Activated gamma-delta T cell treated with anti-CD3 and anti-CD28 coated beads, Interleukin-2, amount 50 U/mL, for 16 hours (primary cell): ENCODE measurements around the gene PIK3R5.

Experiments
- DNase-seq: peaks from one replicate; pipeline ENCODE4 v3.0.0-alpha.2; 2020; ENCODE audit warnings: low read depth

Gene PIK3R5

DNA sequence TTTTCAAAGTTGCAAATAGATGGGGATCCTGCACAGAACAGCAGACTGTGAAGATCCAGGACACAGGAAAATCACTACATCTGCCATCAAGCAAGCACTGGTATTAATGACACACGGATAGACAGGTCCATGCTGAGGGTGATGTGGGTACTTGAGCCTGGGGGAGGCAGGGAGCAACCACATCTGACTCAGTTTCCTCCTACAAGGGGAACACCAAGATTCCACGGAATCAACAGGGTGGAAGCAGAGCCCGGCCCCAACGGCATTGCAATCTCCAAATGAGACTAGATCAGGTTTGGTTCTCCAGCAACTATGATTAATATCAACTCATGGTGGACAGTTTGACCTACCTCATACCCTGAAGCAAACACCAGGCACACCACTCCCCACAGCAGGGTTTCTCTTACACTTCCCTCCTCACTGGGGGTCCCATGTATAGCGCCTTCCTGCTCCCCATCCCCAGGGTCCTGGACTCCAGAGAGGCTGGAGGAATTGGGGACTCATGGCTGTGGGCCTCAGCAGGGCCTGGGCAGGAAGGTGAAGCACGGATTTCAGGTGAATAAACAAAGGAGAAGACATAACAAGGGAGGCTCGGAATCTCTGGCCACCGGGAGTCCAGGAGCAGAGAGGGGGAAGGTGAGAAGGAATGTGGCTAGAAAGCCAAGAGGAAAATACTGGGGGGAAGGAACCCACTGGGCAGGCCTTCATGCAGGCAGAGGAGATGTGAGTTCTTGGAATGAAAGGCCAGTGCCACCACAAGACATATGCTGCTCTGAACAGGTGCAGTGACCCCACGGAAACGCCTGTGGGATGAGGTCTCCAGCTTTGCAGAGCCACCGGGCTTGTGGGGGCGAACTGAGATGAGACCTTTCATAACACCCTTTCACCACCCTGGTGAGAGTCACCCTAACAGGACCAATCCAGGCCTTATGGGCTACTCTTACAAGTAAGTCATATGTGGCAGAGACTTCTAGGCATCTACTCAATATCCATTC, 68.6 kb downstream of the PIK3R5 start:
- no peak for DNase-seq

DNA sequence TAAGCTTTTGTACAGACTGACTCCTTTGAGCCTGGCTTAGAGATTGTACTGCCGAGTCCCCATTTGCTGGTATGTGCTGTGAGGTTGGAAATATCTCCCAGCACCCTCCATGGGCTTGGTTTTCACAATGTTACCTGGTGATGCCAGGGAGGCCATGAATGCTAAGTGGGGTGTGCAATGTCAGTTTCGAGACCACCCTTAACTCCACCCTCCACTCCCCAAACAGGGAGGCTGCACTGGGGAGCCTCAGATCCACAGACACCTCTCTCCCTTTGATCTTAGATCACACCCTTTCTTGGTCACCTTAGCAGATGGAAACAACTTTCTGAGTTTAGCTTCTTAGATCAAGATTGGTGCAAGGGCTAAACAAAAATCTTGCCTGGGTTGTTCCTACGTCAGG, 69.4 kb downstream of the PIK3R5 start:
- no peak for DNase-seq

DNA sequence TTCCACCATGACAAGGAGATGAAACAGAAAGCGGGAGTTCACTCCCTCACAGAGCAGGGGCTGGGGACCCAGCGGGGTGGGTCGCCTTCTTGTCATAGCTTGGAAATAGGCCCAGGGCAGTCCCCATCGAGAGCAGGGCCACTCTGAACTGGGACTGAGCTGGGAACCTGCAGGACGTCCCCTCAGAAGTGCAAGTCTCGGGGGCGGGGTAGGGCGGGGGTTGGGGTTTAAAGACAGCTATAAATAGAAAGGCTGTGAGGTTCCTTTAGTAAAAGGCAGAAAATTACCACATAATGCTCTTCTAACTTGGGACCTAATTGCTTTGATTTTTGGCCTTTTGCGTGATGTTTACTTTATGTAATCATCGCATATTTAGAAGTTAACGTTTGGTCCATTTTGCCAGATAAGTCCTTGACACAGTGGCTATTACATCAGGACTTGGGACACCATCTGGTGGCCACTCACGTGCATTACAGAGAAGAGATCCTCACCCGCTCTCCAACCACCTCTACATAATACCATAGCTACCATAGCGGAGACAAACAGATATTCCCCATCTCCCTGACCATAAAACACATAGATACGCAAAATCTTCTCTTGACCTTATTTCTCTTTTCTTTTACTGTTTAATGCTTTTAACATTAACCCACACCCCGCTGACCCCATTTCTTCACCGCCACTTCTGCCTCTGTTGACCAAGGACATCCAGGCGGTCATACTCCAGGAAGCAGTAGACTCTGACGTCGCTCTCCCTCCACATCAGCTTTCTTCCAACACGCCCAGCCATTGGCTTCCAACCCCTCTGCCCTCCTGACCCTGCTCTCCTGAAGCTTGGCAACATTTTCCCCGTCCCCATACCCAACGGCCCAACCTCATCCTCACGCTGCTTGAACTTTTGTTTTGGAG, 70.6 kb downstream of the PIK3R5 start:
- DNase-seq = peak; percentile 22

DNA sequence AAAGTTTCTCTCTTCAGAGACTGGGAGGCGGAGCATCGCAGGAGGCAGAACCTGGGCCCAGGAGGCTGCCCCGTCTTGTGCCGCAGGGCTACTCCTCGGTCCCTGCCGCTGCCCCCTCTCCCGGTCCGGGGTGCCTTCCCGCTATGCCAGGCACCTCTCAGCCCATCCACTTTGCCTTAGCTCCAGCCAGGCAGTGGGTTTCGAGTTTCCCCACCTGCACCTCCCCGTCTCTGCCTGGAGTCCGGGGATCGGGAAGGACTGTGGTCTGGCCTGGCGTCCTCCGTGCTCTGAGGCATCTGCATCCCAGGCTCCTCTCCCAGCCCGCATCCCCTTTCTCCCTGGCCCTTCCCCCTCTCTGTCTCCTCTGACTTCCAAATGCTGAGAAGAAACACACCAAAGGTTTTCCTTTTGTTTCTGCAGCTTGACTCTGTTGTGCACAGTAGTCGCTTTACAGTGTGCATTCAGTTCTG, 71.3 kb downstream of the PIK3R5 start:
- no peak for DNase-seq

DNA sequence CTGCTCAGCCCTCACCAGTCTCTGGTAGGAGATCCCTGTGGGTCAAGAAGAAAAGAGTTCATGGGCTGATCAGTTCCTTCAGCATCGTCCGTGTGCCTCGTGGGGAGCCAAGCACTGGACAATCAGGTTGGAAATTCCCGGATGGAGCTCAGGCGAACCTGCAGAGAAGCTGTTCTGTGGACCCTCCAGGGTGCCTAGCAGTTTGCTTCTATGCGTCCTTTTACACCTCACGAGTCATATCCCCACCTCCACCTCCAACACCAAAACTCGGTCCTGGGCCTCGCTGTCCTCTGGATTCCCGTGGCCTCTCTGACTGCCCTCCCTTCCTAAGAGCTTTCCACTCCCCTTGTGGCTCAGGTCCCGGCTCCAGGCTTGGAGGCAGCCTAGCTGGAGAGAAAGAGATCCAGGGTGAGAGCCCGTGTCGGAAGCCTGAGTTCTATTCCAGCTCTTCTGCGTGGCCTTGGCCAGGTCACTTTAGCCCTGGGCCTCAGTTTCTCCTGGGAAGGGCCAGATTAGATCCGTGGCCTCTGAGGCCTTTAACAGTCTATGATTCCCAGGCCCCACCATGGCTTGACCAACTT, 71.8 kb downstream of the PIK3R5 start:
- DNase-seq = no peak

DNA sequence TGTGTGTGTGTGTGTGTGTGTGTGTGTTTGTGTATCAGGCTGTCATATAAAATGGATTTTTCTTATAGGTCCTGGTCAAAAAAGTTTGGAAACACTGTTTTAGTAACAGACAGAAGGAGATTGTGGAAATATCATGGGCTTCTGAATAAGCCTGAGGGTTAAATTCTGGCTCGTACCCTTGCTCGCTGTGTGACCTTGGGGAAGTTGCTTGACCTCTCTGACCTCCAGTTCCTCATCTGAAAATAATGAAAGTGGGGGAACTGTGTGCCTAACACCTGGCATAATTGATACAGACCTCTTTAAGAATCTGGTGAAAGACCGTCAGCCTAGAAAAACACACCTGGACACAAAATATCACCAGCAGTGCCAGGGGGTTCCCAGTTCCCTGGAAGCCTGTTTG, 72.4 kb downstream of the PIK3R5 start:
- no peak for DNase-seq

DNA sequence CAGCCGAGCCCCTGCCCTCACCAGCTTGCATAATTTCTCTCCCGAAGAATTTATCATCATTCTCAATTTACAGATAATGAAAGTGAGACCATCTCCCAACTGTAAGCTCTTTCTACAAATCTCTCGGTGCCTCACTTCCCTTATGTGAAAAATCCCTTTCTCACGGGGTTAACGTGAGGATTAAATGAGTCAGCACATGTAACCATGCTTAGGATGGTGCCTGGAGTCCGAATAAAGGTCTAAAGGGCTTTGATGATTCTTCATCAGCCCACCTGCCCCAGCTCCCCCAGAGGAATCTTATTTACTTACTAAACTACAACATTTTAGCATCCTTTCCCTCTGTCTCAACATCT, 73.2 kb downstream of the PIK3R5 start:
- no peak for DNase-seq

DNA sequence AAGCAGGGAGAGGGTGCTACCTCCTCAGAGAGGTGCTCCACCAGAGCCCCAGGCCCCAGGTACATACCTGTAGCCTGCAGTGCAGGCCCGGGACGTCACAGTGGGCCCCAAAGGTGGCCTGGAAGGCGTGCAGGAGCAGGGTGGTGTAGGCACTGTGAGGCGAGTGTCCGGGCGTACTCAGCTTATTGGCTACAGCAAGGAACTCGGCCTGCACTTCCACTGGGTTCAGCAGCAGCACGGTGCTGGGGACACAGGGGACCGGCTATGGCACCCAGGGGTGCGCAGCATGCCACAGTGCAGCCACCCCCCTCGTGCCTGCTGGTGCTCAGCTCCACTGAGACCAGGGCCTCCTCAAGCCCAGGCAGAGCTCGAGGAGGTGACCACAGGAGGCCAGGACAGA, 74.8 kb downstream of the PIK3R5 start:
- DNase-seq = no peak

DNA sequence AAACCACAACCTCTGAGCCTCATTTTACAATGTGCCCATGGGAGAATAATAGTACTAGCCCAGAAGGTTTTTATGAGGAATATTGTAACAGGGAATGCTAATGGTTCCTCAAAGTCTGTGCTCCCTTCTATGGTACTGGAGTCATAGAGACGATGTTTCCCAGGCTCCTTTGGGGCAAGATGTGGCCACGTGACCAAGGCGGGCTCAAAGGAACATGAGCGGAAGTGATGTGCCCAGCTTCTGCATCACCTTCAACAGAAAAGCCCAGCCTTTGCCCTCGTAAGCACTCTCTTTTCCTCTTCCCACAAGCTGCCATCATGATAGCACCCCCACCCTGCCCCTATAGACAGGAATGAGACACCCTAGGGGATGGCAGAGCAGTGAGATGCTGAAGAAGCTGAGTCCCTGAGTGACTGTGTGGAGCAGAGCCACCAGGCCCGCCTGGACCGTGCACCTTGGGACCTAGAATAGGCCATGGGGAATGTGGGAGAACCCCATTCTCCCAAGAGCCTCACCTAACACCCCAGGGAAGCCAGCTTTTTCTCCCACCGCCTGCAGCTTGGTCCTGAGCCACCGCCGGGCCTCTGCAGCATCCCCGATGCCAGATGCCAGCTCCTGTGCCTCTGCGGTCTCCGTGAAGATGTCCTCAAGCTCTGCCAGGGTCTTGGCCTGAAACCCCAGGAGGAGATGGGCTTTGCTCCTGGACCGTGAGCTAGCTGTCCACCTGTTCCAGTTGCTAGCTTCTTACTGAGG, 75.9 kb downstream of the PIK3R5 start:
- no peak for DNase-seq

DNA sequence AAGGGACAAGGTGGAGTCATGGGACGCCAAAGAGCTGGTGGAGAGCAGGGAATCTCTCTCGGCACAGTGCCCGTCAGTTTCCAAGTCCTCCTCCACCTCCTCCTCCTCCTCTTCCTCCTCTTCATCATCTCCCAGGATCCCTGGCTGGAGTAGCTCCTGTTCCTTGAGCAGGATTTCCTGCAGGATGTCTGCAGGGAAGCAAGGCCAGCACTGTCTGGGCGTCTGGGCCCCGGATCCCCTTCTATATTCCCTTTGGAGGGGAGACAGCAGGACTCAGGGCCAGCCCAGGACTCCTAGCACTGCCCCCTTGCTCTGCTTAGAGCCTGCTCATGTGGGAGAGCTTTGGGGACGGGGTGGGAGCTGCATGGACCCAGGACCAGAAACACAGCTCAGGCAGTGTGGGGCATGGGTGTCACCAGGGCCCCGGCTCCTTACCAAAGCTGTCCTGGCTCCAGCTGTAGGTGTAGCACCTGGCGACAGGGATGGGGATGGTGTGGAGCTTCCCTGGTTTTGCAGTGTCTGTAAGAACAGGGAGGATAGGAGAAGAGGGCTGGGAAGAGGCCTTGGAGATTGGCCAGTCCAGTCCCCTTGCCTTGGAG, 76.7 kb downstream of the PIK3R5 start:
- no peak for DNase-seq

DNA sequence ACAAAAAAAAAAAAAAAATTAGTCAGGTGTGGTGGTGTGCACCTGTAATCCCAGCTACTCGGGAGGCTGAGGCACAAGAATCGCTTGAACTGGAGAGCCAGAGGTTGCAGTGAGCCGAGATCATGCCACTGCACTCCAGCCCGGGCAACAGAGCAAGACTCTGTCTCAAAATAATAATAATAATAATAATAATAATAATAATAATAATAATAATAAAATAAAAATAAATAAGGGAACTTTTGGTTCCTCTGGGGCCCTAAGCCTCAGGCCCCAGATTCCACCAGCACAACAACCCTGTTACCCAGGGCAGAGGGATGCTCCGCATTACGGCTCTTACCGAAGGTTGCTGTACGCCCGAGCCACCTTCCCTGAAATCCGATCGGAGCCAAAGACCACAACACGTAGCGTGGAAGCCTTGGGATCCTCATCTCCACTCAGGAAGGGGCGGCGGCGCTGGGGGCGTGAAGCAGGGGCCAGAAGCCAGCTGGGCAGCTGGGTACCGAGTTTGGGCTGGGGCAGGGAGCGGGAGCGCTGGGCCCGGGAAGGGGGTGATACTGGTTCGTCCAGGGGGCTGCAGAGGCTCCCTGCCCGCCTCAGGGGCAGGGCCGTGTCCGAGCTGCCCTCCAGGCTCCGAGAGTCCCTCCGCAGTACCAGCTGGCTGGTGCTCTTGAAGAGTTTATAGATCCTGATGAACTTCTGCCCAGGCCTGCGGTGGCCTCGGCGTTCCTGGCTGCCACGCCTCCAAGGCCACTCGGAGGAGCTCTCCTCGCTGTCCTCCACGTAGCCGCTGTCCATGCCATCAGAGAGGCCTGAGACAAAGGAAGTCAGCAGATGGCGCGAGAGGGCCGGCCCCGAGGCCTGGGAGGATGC, 77.4 kb downstream of the PIK3R5 start:
- DNase-seq = no peak

DNA sequence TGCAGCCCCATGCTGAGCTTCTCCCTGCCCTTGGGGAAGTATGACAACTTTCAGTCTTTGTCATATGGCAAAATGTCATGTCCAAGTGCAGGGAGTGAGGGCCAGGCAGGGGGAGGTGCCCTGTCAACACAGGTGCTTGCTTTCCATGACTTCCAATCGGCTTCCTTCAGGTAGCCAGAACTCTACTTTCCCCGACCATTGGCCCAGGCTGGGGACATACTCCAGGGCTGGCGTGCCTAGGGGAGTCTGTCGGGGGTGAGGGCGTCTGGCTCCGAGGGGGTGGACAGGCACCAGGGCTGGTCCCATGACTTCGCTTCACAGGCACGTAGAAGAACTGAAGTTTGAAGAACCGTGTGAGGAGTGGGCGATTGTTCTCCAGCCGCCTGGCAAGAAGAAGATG, 78.2 kb downstream of the PIK3R5 start:
- no peak for DNase-seq

DNA sequence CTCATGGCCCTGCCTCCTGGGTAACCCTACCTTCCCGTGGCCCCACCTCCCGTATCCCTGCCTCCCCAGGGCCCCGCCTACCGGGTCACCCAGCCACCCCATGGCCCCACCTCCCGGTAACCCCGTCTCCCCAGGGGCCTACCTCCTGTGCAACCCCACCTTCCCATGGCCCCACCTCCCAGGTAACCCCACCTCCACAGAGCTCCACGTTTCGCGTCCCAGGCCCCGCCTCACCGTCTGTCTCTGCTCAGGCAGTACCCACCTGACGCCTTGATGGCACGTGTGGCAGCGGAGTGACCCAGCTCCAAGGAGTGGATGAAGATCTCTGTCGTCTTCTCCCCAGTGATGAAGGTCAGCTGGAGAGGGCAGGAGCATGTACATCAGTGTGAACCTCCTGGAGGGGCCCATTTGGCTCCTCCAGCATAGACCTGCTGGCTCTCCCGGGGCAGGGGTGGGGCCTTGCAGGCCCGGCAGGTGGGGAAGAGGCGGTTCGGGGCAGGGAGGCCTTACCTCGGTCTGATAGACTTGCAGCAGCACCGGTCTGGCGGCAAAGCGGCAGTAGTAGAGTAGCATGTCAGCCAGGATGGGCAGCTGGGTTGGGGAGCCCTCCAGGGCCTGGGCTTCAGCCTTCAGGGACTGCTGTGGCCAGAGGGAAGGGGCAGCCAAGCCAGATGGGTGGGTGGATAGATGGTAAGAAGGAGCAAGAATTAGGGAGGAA, 79.4 kb downstream of the PIK3R5 start:
- no peak for DNase-seq

DNA sequence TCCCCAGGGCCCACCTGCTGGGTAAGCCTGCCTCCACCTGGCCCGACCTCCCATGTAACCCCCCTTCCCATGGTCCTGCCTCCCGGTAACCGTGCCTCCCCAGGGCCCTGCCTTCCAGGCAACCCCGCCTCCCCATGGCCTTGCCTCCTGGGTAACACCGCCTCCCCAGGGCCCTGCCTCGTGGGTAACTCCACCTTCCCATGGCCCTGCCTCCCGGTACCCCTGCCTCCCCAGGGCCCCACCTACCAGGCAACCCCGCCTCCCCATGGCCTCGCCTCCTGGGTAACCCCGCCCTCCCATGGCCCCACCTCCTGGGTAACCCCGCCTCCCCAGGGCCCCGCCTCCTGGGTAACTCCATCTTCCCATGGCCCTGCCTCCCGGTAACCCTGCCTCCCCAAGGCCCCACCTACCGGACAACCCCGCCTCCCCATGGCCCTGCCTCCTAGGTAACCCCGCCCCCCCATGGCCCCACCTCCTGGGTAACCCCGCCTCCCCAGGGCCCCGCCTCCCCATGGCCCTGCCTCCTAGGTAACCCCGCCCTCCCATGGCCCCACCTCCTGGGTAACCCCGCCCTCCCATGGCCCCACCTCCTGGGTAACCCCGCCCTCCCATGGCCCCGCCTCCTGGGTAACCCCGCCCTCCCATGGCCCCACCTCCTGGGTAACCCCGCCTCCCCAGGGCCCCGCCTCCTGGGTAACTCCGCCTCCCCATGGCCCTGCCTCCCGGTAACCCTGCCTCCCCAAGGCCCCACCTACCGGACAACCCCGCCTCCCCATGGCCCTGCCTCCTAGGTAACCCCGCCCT, 80.1 kb downstream of the PIK3R5 start:
- DNase-seq = peak; percentile 53

DNA sequence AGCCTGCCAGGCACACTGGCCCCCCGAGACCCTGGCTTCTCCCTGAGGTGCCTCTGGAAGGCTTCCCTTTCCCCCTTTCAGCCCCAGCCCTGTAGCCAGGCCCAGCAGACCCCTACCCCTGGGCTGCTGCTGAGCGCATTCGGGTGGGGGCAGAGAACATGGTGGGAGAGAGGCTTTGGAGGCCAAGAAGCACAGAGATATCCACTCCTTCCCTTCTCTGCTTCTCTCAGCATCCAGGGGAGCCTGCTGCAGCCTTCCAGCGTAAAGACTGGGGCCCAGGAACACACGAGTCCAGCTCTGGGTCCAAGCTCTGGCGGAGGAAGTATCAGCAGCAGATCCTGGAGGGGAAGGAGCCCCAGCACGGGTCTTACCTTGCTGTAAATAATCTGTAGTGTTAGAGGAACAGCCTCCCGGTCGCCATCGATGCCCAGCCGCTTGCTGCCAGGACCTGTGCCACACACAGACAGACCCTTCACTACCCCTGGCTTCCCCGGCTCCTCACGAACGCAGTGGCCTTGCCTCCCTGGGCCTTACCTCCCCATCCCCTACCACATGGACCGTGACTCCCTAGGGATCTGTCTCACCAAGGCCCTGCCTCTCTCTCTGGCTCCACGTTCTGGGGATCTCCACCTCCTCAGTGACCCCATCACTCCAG, 81.0 kb downstream of the PIK3R5 start:
- no peak for DNase-seq

DNA sequence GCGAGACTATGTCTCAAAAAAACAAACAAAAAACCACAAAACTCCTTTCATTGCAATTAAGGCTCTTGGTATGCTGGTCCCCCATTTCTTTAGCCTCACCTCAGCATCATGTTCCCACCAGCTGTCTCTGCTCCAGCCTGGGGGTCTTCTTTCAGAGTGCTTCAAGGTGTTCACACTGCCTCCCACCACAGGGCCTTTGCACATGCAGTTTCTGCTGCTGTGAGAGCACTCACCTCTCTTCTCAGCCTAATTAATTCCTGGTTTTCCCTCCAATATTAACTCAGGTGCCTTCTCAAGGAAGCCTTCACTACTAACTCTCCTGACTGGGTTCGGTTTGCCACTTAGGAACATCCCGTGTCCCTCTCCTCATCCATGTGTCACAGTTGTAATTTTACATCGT, 82.2 kb downstream of the PIK3R5 start:
- DNase-seq = no peak

DNA sequence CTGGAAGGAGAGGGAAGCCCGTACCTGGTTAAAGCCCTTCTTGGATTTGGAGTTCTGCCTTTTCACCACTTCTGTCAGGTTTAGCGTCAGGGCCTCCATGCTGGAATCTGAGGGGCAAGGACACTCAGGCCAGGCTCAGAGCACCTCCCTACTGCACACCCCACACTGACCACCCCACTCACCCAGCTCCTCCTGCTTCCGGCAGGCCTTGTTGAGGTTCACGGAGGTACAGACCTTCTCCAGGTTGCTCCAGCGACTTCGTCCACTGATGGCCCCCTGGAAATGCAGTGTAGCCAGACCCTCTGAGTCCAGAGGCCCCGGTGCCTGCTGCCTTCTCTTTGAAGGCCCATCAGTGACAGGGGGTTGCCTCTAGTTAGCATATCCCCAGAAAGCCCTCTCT, 83.9 kb downstream of the PIK3R5 start:
- DNase-seq = no peak

DNA sequence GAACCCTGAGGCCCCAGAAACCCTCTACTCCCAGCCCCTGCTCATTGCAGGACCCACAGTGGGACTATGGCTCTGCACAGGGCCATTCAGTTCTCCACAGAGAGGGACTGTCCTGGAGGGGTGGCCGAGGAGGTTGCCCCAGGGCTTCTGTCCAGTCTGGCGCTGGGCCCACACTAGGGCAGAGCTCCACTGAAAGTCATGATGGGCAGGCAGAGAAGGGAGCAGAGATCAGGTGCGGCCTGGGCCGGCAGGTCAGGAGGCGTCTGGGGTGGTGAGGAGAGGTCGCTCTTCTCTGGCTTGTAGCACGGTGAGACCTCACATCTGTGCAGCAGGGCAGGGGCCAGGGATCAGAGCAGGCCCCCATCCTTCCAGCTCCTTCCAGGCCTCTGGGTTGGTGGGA, 85.0 kb downstream of the PIK3R5 start:
- DNase-seq = no peak
